ENCODE data around the gene POU6F2. TPM values are rescaled to one million over a fixed set of nuclear protein-coding genes. Genes with fewer than 3 reads are reported as not detected.

The POU6F2 gene
- total RNA-seq, 6 donors from 2014 or later: under 0.01 to 1.4 (median 0.24) TPM; not detected in 2

GRCh38 chr7:39357648-39358047, 379.9 kb downstream of the POU6F2 start:
- TF ChIP-seq, protein P1, sequence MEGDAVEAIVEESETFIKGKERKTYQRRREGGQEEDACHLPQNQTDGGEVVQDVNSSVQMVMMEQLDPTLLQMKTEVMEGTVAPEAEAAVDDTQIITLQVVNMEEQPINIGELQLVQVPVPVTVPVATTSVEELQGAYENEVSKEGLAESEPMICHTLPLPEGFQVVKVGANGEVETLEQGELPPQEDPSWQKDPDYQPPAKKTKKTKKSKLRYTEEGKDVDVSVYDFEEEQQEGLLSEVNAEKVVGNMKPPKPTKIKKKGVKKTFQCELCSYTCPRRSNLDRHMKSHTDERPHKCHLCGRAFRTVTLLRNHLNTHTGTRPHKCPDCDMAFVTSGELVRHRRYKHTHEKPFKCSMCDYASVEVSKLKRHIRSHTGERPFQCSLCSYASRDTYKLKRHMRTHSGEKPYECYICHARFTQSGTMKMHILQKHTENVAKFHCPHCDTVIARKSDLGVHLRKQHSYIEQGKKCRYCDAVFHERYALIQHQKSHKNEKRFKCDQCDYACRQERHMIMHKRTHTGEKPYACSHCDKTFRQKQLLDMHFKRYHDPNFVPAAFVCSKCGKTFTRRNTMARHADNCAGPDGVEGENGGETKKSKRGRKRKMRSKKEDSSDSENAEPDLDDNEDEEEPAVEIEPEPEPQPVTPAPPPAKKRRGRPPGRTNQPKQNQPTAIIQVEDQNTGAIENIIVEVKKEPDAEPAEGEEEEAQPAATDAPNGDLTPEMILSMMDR (IDR thresholded peaks at IDR 0.05): no peak
- TF ChIP-seq EP300 (IDR thresholded peaks at IDR 0.05): no peak
- TF ChIP-seq POLR2AphosphoS5 (IDR thresholded peaks at IDR 0.05): no peak
- TF ChIP-seq POLR2A (IDR thresholded peaks at IDR 0.05): no peak
- Histone ChIP-seq H3K36me3 (no peaks in the 10 kb centered on the region), H3K4me3 (no peak overlapping the region), H3K4me1 (peaks cover 0 to 7% (median 2%) of the 10 kb centered on the region in 4 donors), H3K27ac (no peak overlapping the region), H3K27me3 (no peaks in the 10 kb centered on the region), H3K9me3 (no peaks in the 10 kb centered on the region)
- ATAC-seq (ENCODE audit: low FRiP score in 2 of 2): no peak
- 33 to 38% methylated on average over 3 of the region's 3 CpGs for WGBS, 2 donors
- no peak for DNase-seq

GRCh38 chr7:39360038-39360437, 382.3 kb downstream of the POU6F2 start:
- no peaks in the 10 kb centered on the region for H3K4me1 ChIP-seq
- DNase-seq (no peak), ATAC-seq (ENCODE audit: low FRiP score in 2 of 2) (no peak)
- no peak overlapping the region for H3K4me3 ChIP-seq
- H3K27ac ChIP-seq: no peak overlapping the region
- no peaks in the 10 kb centered on the region for H3K36me3 ChIP-seq
- no peak for TF ChIP-seq POLR2A (IDR thresholded peaks at IDR 0.05)
- TF ChIP-seq, protein P1 (IDR thresholded peaks at IDR 0.05): no peak
- WGBS, 2 donors: 62 to 65% methylated on average over 4 of the region's 4 CpGs
- H3K27me3 ChIP-seq: no peaks in the 10 kb centered on the region
- no peaks in the 10 kb centered on the region for H3K9me3 ChIP-seq

DNA sequence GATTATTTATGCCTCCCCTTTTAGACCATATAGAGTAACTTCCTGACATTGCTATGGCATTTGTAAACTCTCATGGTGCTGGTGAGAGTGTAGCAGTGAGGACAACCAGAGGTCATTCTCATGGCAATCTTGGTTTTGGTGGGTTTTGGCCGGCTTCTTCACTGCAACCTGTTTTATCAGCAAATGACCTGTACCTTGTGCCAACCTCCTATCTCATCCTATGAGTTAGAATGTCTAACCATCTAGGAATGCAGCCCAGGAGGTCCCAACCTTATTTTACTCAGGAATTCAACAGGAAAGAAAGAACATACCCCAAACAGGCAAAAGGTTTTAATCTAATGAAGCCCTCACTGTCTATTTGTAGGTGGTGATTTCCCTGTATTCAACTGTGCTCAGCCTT, 383.1 kb downstream of the POU6F2 start:
- no peak for ATAC-seq (ENCODE audit: low FRiP score in 2 of 2)
- no peaks in the 10 kb centered on the region for H3K9me3 ChIP-seq
- H3K27me3 ChIP-seq: no peaks in the 10 kb centered on the region
- no peak overlapping the region for H3K27ac ChIP-seq
- DNase-seq: no peak
- no peak for TF ChIP-seq POLR2A (IDR thresholded peaks at IDR 0.05)
- TF ChIP-seq, protein P1 (IDR thresholded peaks at IDR 0.05): no peak
- no peak for TF ChIP-seq POLR2AphosphoS5 (IDR thresholded peaks at IDR 0.05)
- no peak for TF ChIP-seq EP300 (IDR thresholded peaks at IDR 0.05)
- no peaks in the 10 kb centered on the region for H3K36me3 ChIP-seq
- WGBS, 2 donors: 86 to 89% methylated on average over 1 of the region's 1 CpG
- H3K4me3 ChIP-seq: no peak overlapping the region
- H3K4me1 ChIP-seq: no peaks in the 10 kb centered on the region

DNA sequence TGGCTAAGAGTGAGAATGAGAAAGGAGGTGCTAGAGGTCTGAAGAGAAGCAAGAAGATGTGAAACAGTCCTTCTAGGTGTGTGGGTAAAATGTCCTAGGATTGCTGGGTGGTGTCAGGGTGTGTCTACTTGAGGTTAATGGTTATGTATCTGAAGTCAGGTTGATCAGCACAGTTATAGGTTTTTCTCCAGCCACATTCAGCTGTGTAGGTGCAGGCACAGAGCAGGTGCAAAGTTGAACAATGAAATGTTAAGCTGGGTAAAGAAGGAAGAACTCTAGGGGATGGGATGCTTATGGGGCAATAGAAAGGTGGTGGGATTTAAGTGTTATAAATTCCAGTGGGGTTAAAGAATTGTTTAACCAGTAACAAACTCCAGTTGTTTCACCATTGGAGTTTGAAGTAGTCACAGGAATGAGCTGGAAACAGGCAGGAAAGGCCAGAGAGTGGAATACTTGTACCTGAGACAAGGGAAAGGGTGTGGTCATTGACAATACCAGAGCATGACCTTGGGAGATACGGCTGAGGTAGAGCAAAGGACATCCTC, 388.1 kb downstream of the POU6F2 start:
- TF ChIP-seq POLR2A (IDR thresholded peaks at IDR 0.05) (no peak), EP300 (IDR thresholded peaks at IDR 0.05) (no peak), POLR2AphosphoS5 (IDR thresholded peaks at IDR 0.05) (no peak)
- TF ChIP-seq, protein P1 (IDR thresholded peaks at IDR 0.05): no peak
- H3K36me3 ChIP-seq: no peaks in the 10 kb centered on the region
- ATAC-seq (ENCODE audit: low FRiP score in 2 of 2): peak in 1 of 2 donors; percentile 26
- 56 to 58% methylated on average over 1 of the region's 1 CpG for WGBS, 2 donors
- H3K4me1 ChIP-seq: no peaks in the 10 kb centered on the region
- H3K27ac ChIP-seq: no peak overlapping the region
- DNase-seq: no peak
- no peaks in the 10 kb centered on the region for H3K9me3 ChIP-seq
- no peaks in the 10 kb centered on the region for H3K27me3 ChIP-seq
- no peak overlapping the region for H3K4me3 ChIP-seq

DNA sequence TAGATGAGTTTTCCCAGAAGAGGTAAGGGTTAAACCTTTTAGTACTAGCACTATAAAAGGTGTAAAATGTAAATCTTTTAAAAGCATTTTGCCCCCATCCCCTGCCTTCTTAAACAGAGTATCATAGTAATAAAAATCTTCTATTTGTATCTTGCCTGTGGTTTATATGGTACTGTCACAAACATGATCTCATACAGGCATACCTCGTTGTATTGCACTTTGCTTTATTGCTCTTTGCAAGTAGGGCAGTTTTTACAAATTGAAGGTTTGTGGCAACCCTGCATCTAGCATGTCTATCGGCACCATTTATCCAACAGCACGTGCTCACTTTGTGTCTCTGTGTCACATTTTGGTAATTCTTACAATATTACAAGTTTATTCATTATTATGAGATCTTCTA, 389.7 kb downstream of the POU6F2 start:
- WGBS, 2 donors: 80 to 82% methylated on average over 3 of the region's 3 CpGs
- Histone ChIP-seq H3K4me1 (no peaks in the 10 kb centered on the region), H3K27me3 (no peaks in the 10 kb centered on the region), H3K27ac (no peak overlapping the region), H3K9me3 (no peaks in the 10 kb centered on the region), H3K36me3 (no peaks in the 10 kb centered on the region), H3K4me3 (no peak overlapping the region)
- TF ChIP-seq EP300 (IDR thresholded peaks at IDR 0.05) (no peak), POLR2A (IDR thresholded peaks at IDR 0.05) (no peak), POLR2AphosphoS5 (IDR thresholded peaks at IDR 0.05) (no peak)
- TF ChIP-seq, protein P1 (IDR thresholded peaks at IDR 0.05): no peak
- DNase-seq: no peak
- ATAC-seq (ENCODE audit: low FRiP score in 2 of 2): no peak

Measured in upper lobe of left lung (tissue), 6 donors.